ENCODE measurements around the gene PELI3.

GRCh38 chr11:66420671-66421476 lies 45.8 kb upstream of the PELI3 start, which contains the start of gene NPAS4:
- TF ChIP-seq CTCF (IDR thresholded peaks at IDR 0.05) (no peak), POLR2A (IDR thresholded peaks at IDR 0.05) (no peak), POLR2AphosphoS5 (IDR thresholded peaks at IDR 0.05) (no peak)
